GM19099 (cell line): ENCODE measurements around the gene OPCML.

Experiments
- POLR2A ChIP-seq: IDR thresholded peaks from 3 replicates; pipeline ENCODE4 v1.6.1; 2011; ENCODE audit warnings: low read depth; ENCODE audit not compliant: insufficient read length; ENCODE audit errors: extremely low read depth

Gene OPCML

DNA sequence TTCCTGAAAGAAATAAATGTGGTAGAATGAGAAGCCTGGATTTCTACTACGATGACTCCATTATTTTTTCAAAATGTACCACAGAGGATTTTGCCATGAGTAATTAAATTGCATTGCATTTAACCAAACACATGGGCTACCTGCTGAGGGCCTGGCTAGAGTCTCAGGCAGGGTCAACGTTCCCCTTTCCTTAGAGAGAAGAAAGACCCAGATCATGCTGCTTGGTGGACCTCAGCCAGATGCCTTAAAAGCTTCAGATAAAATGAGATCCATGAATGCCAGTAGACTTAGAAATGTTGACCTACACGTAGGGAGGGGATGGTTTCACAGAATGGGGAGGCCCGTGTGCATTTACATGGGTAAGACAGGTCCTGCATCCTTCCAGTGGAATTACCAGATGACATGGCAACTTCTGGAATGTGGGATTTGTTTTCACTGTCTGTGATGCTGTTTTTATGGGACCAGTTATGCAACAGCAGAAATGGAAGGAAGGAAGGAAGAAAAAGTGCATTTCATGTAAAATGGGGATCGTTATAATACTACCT lies 1092.5 kb downstream of the OPCML start:
- no peak for TF ChIP-seq POLR2A

DNA sequence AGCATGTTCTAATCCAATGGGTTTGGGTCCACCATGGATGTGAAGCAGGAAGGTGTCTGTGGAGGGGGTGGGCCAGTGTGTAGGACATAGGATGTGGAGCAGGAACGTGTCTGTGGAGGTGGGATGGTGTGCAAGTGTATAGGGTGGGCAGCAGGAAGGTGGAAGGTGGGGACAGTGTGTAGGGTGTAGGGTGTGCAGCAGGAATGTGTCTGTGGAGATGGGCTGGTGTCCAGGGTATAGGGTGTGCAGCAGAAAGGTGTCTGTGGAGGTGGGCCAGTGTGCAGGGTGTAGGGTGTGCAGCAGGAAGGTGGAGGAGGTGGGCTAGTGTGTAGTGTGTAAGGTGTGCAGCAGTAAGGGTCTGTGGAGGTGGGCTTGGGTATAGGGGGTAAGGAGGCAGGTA lies 1093.9 kb downstream of the OPCML start:
- no peak for TF ChIP-seq POLR2A

- TF ChIP-seq POLR2A, result no peak
Observed at GRCh38 chr11:132430429-132431062, 1101.8 kb downstream of the OPCML start.

DNA sequence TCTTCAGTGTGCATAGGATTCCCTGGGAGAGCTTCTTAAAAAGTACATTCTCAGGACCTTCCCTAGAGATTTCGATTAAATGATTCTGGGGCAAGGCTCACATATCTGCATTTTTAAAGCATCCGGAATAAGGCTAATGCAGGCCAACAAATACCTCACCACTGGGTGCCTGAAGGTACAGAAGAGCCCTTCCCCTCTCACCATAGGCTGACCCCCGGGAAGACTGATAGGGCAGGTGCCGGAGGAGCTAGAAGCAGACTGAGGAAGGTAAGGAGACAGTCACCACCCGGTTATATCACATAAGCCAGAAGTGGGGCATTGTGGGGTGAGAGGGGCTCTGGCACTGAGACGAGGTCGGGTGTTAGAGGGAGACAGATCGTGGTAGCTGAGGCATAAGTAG lies 1102.6 kb downstream of the OPCML start:
- TF ChIP-seq POLR2A, result no peak

GRCh38 chr11:132427611-132428010 lies 1104.7 kb downstream of the OPCML start:
- TF ChIP-seq POLR2A, result no peak

GRCh38 chr11:132424433-132424832 lies 1107.9 kb downstream of the OPCML start:
- TF ChIP-seq POLR2A, result no peak

GRCh38 chr11:132423266-132423665 lies 1109.0 kb downstream of the OPCML start:
- TF ChIP-seq POLR2A, result no peak

DNA sequence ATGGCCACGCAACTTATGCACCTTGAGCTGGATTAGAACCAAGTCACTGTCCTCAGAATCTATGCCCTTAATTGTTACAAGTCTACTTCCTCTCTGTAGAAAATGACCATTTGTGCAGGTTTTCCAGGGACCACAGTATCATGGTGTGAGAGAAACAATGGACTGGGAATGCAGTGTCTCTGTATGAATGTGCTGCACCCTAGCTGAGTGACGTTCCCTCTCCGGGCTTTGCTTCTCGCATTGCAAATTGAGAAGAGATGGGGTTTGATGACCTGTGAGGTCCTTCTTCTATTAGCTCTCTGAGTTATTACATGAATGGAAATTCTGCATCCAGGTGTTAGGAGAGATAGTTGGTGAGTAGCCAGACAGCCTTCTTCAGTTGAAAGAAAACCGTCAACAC lies 1109.6 kb downstream of the OPCML start:
- no peak for TF ChIP-seq POLR2A

DNA sequence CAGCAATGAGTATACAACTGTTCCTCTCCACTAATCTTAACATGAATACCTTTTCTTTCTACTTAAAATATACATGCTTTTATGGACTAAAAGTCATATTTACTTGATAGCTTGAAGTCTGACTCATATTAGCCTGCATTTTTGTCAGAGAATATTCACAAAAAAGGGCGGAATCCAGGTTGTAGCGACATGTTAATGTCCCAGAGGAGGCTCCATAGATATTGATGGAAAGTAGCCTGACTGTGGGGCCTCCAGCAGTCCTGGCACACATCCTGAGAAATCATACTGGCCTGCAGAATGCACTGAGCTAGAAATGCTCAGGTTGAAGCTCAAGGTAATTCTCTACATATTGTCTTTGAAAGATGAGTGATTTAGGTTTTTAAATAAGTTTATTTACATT lies 1110.7 kb downstream of the OPCML start:
- TF ChIP-seq POLR2A, result no peak

DNA sequence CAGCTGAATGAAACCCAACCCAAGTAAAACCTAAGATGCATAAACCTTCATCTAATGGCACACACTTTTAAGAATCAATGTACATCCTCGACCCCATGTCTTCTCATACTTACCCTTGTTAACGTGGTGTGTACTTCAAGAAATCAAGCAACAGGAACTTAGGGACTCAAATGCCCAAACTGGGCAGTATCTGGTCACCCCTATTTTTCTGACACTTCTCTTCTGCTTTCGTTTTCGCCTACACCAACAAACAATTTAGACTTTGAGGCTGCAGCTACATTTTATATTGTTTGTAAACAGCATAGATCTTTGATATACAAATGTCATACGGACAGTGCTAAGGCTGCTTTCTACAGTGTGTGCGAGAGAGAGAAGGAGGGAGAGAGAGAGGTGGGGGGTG lies 1117.8 kb downstream of the OPCML start:
- TF ChIP-seq POLR2A, result no peak

DNA sequence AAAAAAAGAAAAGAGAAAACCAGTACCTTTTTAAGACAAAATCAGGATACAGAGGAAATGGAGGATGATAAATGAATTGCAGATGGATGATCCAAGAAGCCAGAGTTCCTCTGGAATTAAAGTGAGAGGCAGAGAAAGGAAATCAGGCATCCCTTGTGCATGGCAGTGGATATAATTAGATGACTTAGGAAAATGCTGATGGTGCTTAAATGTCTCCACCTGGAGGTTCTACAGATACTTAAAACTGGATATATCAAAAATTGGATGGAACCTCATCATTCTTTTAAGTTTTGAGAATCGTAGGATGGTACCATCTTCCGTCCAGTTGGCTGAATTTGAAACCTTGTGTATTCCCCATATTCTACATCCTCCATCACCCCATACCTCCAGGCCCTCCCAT lies 1121.9 kb downstream of the OPCML start:
- TF ChIP-seq POLR2A, result no peak

- TF ChIP-seq POLR2A, result no peak
Observed at GRCh38 chr11:132409573-132410355, 1122.5 kb downstream of the OPCML start.

DNA sequence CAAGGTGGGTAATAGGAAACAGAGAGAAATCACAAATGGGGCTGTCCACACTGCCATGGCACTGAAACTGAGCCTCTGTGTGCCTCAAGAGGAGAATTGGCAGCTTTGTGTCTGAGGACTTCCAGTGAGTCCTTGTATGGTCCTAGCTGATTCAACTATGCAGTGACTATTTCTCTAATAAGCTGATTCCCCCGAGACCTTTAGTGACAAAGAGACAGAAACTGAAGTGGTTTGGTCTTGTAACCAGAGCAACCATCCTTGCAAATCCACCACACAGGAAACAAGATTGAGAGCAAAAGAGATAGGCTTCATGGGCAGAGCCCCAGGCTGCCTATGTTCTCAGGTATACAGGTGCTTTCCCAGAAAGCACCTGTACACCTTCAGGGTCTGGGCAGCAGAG lies 1123.4 kb downstream of the OPCML start:
- TF ChIP-seq POLR2A, result no peak

DNA sequence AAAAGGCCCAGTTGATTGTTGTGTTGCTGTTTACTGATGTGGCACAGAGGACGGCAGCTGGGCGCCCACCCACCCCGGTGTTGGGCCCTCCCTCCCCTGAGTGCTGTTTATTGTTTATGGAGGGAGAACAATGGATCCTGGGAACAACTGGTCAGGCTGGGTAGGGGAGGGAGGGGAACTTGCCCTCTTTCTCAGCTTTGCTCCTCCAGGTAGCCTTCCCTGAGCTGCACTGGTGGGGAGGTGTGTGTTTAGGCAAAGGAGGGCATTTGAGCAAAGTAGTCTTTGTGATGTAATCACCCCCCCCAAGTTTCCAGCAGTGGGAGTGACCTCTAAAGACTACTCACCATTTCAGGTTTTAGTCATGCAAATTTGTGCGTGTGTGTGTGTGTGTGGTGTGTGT lies 1126.6 kb downstream of the OPCML start:
- TF ChIP-seq POLR2A, result no peak

GRCh38 chr11:132402071-132402684 lies 1130.1 kb downstream of the OPCML start:
- TF ChIP-seq POLR2A, result no peak

- no peak for TF ChIP-seq POLR2A
Observed at GRCh38 chr11:132396318-132396717, 1136.0 kb downstream of the OPCML start.
